Measurements from ENCODE around the gene NKX2-8.

Gene NKX2-8

DNA sequence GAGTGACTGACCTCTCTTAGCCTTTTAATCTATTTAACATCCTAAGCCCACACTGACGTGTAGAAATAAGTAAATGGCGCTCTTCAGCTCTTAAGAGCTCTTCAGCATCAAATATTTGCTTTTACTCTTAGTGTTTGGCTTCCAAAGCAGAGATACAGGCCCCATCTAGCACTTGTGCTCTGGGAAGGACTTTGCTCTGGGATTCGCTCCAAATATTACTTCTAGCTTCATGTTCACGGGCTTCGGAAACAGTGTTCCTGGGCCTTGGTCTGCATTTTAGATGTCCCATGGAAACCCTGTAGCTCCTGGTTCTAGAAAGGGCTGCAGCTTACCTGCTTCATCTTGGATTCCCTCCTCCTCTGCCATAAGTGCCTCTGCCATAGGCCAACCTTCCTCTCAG is 2.7 kb upstream of the NKX2-8 start:
- no peak for TF ChIP-seq GATA3 (IDR thresholded peaks at IDR 0.05; ENCODE audit: low read depth, low read length)
- TF ChIP-seq GATA2 (IDR thresholded peaks at IDR 0.05; ENCODE audit: low read depth, low read length), result no peak

DNA sequence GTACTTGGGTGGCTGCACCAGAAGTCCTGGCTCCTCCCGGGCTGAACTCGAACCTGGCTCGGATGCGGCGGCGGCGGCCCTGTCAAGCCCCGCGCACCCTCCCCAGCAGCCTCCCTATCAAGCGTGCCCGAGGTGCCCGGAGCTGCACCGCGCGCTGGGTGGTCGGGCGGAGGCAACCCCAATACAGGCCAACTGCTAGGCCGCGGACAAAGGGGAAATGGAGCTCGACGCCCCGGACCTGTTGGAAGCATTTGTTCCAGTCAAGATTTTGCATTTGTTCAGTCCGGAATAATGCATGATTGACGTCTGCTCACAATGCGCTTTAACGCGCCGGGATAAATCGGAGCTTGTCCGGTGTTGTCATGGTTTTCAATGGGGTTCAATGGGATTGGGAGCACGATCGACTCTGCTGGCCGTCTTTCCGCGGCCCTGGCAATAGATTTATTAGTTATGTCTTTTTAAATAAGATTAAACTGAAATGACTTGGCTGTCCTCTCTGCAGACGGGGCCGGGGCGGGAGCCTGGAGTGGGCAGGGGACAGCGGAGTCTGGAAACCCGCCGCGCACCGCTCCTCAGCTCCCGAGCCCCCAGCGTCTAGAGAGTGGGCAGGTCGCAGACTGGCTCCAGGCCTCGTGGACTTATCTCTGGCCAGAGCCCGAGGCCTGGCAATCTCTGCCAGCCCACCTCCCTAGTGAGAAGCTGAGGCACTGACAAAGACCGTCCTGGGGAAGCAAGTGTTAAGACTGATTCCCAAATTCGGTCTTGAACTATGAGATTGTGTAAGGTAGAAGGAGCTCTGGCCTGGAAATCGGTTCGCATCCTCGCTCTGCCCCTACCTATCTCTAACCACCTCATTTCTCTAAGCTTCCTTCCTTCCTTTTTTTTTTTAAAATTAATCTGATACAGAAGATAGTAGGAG is 1.7 kb upstream of the NKX2-8 start:
- TF ChIP-seq GATA3 (IDR thresholded peaks at IDR 0.05; ENCODE audit: low read depth, low read length), result no peak

DNA sequence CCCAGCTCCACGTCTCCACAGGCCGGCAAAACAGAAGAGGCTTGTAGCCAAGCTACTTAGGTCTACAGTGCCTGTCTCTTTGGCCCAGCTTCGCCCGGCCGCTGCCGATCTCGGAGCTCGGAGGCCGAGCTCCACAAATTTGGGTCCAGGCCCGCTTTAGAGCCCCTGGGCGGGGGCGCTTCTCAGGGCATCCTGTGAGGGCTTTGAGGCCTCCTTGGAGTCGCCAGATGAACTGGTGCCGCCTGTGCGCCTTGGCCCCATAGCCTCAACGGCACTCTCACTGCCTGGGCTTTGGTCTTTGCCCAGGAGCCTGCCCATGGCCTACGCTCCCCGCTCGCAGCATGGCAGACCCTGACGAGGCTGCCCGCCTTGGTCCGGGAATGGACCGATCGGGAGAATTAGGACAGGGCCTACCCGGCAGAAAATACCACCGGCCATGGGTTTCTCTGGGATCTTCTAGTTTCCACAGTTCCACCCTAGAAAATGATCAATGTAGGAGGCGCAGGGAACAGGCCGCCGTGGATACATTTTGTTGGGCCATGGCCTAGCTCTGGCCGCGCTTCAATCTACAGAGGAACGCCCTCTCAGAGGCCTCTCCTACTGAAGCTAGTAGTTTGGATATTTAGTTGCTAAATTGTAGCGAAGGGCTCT is 953 bp upstream of the NKX2-8 start:
- TF ChIP-seq GATA3 (IDR thresholded peaks at IDR 0.05; ENCODE audit: low read depth, low read length) (no peak), GATA2 (IDR thresholded peaks at IDR 0.05; ENCODE audit: low read depth, low read length) (no peak)

DNA sequence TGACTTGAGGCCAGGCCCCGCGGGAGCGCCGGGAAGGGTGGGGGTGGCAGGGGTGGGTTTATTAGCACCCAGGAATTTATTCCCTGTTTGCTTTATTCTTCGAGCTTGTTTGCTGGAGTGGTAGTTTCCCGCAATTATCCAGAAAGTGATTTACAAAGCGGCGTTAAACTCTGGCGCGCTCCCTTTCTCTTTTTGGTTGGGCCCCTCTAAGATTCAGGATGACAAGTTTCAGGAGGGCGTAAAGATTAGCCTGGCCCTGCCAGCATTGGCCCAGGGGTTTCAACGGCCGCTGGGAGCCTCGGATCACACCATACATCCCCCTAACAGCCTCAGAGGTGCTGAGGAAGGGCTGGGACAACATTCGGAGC is 444 bp upstream of the NKX2-8 start:
- TF ChIP-seq GATA3 (IDR thresholded peaks at IDR 0.05; ENCODE audit: low read depth, low read length) (no peak), GATA2 (IDR thresholded peaks at IDR 0.05; ENCODE audit: low read depth, low read length) (no peak)

DNA sequence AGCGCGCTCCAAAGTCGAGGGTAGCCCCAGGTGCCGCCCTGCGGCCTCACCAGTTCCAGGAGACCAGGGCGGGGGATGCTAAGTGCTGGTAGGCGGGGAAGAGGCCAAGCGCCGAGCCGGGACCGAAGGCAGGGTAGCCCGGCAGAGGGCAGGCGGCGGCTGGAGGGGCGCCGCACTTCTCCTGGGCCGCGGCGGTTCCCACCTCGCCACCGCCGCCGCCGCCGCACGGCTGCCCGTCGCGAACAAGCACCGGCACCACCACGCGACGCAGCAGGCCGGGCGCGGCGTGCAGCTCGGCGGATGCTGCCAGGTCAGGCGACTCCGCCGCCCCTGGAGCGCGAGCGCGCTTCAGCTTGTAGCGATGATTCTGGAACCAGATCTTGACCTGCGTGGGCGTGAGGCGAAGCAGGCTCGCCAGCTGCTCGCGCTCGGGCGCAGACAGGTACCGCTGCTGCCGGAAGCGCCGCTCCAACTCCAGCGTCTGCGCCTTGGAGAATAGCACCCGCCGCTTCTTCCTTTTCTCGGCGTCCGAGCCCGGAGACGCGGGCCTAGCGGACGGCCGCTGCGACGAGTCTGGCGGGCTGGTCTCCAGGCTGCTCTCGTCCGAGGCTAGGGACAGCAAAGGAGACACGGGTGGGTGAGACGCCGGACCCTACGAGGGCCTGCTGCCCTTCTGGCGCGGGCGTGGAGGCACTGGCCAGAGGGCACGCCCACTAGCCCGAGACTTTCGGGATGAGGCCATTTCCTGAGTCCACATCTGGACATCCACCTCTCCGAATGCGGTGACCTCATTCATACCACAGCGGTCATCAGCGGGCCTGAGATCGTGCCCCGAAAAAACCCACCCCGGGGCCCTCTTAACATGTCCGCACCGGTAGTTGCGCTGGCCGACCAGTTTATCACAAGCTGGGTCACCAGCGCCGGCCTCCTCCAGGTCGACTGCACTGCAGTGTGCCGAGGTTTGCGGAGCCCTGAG is 1.3 kb downstream of the NKX2-8 start:
- TF ChIP-seq GATA3 (IDR thresholded peaks at IDR 0.05; ENCODE audit: low read depth, low read length) (no peak), GATA2 (IDR thresholded peaks at IDR 0.05; ENCODE audit: low read depth, low read length) (no peak)

DNA sequence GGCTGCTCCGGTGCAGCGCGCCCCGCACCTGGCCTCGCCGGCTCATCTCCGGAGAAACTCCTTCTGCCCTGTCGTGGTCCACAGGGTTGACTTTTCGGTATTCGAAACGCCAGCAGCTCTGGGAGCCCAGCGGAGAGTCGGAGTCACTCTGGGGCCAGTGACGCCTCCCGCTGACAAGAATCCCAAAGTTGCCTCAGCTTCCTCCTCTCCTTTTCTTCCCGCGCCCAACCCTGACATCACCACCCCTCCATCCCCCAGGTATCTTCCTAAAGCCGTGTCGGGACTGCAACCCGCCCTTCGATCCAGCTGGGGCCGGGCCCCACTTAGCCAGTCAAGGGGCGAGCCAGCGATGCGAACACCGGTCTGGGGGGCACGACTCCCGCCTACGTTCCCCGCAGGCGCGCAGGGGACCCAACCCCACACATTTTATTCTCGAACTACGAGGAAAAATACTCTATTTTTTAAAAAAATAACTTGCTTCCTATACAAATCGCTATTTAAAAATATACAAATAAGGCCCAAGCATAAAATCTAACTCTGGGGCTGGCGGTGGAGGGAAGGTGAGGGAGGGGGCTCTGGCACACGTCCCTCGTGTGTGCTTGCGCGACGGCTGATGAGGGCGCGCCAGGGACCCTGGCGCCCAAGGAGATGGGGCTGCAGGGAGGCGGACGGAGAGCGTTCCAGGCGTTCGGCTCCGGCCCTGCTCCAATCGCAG is 2.1 kb downstream of the NKX2-8 start:
- TF ChIP-seq GATA3 (IDR thresholded peaks at IDR 0.05; ENCODE audit: low read depth, low read length), result no peak
- no peak for TF ChIP-seq GATA2 (IDR thresholded peaks at IDR 0.05; ENCODE audit: low read depth, low read length)

DNA sequence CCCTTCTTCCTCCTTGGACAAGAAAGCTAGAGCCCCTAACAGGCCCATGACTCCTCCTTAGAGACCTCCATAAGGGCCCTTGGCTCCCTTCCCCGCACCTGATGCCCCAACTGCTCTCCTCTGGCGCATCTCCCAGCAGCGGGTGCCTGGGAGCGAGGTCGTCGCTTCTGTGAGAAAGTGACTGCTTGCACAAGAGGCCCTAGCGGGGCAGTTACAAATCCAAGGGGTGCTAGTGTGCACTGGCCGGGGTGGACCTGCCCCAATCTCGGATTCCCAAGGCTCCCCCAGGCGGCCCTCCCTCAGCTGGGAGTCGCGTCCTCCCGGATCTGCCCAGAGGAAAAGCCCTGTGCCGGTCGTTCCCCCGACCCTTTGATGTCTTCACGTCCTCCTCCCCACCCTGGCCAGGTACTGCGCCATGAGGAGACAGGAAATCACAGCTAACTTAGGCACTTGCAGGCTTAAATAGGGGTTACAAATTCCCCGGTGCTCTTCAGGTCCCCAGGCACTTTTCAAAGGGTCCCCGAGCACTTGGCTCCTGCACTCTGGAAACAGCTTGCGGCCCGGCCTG is 2.8 kb downstream of the NKX2-8 start:
- no peak for TF ChIP-seq GATA3 (IDR thresholded peaks at IDR 0.05; ENCODE audit: low read depth, low read length)
- no peak for TF ChIP-seq GATA2 (IDR thresholded peaks at IDR 0.05; ENCODE audit: low read depth, low read length)

DNA sequence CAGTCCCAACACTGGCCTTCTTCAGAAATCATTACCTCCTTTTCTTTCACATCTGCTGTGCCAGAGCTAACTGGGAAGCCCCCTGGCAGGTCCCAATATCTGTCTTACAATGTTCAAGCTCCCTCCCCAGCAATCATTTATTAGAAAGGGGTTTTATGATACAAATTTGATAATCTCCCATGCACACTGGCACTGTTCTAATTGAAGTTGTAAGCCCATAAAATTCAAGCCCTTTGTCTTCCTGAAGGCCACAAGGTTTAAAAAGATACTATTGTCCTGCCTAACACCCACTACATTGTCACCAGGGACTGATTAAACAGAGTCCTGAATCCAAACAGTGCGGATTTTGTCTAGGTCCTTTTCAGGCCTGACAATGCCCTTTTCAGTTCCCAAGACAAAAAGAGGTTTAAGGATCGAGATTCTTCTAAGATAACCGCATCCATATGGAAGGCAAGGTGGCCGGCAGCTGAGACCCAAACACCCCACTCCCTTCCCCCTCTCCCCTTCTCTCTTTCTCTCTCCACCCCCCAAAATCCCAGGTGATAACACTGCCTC is 3.3 kb downstream of the NKX2-8 start:
- TF ChIP-seq GATA3 (IDR thresholded peaks at IDR 0.05; ENCODE audit: low read depth, low read length), result no peak
- no peak for TF ChIP-seq GATA2 (IDR thresholded peaks at IDR 0.05; ENCODE audit: low read depth, low read length)

DNA sequence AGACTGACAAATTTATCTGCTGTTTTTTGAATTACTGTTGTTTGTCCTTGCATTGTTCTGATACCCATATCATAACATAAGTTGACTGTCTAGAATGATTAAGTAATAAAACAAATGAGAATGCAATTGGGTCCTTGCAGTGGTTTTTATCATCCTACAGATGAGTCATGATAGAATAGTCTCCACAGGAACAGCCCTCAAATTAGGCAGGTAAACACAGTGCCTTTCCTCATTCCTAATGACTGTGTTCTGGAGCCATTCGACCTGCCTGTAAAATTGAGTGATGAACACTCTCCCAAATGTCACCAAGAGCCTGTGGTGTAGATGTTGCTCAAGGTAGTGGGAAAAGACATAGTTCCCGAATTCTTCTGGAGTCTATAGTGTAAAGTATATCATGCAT is 12.3 kb downstream of the NKX2-8 start:
- TF ChIP-seq GATA3 (IDR thresholded peaks at IDR 0.05; ENCODE audit: low read depth, low read length), result no peak
- no peak for TF ChIP-seq GATA2 (IDR thresholded peaks at IDR 0.05; ENCODE audit: low read depth, low read length)

DNA sequence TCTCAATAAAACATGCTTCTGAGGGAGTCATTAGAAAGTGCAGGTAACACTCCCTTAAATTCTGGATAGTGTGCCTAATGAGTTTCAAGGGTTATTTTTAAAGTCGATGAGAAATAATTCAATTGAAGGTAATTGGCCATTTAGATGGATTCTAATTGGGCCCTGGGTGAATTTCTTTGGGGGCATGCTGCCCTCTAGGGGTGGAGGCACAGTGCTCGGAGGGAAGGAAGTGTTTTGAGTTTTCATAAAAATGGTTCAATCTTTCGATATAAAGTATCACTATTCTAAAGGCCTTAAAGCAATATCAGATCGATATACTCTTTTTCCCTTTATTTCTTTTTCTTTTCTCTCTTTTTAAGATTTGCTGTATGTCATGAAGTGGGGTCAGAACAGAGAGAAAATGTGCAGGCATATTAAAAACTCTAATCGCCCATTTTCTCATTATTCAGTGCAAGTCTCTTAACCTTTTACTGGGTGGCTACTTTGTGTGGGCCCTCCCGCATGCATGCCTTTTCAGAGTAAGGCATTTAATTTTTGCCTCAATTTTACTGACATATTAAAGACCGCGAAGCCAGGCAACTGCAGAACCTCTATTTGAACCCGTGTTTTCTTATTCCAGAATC is 25.5 kb downstream of the NKX2-8 start:
- no peak for TF ChIP-seq GATA3 (IDR thresholded peaks at IDR 0.05; ENCODE audit: low read depth, low read length)
- no peak for TF ChIP-seq GATA2 (IDR thresholded peaks at IDR 0.05; ENCODE audit: low read depth, low read length)

DNA sequence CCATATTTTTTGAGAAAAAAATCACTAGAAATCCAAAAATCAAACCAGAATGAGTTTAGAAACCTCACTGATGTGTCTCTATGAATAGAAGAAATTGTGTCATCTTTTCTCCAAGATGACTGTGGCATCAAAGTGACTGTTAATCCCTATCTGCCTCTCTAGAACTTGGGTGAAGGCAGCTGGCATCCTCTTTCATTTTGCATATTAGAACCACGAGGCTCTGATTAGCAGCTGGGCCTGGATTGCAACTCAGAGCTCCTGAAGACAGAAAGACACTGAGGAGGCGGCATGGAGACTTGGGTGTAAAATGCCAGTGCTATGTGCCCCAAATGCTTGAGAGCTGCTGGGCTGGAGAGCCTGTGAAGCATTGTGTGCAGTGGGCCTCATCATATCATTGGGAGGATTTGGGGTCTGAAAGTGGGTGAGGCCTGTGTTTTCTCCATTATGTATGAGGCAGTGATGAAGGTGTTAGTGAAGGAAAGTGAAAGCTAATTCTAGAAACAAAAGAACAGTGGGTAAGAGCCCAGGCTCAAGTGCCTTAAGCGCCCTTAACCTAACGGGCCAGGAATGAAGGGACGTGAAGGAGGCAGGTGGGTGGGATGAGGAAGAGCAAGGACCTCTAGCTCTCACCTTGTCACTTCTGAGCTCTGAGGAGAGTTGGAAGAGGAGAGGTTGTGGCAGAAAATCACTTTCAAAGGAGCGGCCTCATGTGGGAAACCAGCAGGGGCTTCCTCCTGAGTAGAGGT is 26.2 kb downstream of the NKX2-8 start:
- TF ChIP-seq GATA3 (IDR thresholded peaks at IDR 0.05; ENCODE audit: low read depth, low read length), result no peak
- no peak for TF ChIP-seq GATA2 (IDR thresholded peaks at IDR 0.05; ENCODE audit: low read depth, low read length)

Data from SH-SY5Y (cell line).